Left lung (tissue), 10 donors: ENCODE results near the gene C14orf39. TPM values are rescaled to one million over a fixed set of nuclear protein-coding genes. Genes with fewer than 3 reads are reported as not detected.

Source experiments
- ATAC-seq: fragments of 200-7000 bp; cut with Tn5 transposase; one replicate; pipeline ENCODE4 v1.9.1; 2020; ENCODE audit warnings: moderate library complexity
- DNase-seq, 4 donors: peaks; one replicate each; pipeline ENCODE4 v3.0.0-alpha.2; 2013 to 2020
- H3K27ac ChIP-seq, 2 donors: fragments of 200-600 bp; sonication (generic) in 1 of 2; one replicate each; pipeline versions ENCODE4 v1.5.0 to v1.8.0; 2020 to 2021
- H3K27me3 ChIP-seq, 2 donors: fragments of 200-600 bp; sonication (generic) in 1 of 2; one replicate each; pipeline versions ENCODE4 v1.5.0 to v1.8.0; 2020 to 2021
- H3K36me3 ChIP-seq, 2 donors: fragments of 200-600 bp; sonication (generic) in 1 of 2; one replicate each; pipeline versions ENCODE4 v1.5.0 to v1.8.0; 2020 to 2021
- H3K4me1 ChIP-seq, 2 donors: fragments of 200-600 bp; one replicate each; pipeline ENCODE4 v1.8.0; 2021
- H3K4me3 ChIP-seq, 2 donors: fragments of 200-600 bp; sonication (generic) in 1 of 2; one replicate each; pipeline versions ENCODE4 v1.5.0 to v1.8.0; 2020 to 2021; ENCODE audit warnings: mild to moderate bottlenecking in 1 of 2
- H3K9me3 ChIP-seq, 2 donors: fragments of 200-600 bp; sonication (generic) in 1 of 2; one replicate each; pipeline versions ENCODE4 v1.5.0 to v1.8.0; 2020 to 2021
- CTCF ChIP-seq, 2 donors: fragments of 200-600 bp; sonication (generic) in 1 of 2; IDR thresholded peaks; one replicate each; pipeline versions ENCODE4 v1.5.0 to v1.8.0; 2021; ENCODE audit warnings: antibody characterized with exemption in 2 of 2
- intact Hi-C, 2 donors: fragments of 100-400 bp; cut with DNase I; formaldehyde crosslinking; loops; one replicate each; pipeline versions ENCODE4 v1.11.2 to v1.14.2; 2022
- polyA plus RNA-seq, 6 donors: library from polyadenylated mRNA; unstranded; fragments of 120-200 nt; gene quantifications; one replicate each; pipeline ENCODE4 v1.2.1, GENCODE V29; 2013; ENCODE audit not compliant: insufficient read length in 6 of 6
- total RNA-seq, 2 donors: library from RNA; stranded (reverse); fragmentation: NEBNext Ultra II Directional; extraction: Animal tissue kit (Norgen Biotek cat#: 25700); gene quantifications; one replicate each; pipeline ENCODE4 v1.2.1, GENCODE V29; 2021
- donor health status: DM: no; HTN: yes; CAD: no.
- donor health status: DM: no; HTN: no; CAD: no.

C14orf39 gene
- total and polyA plus RNA-seq, 8 donors: 1.4 to 2.3 (median 2.1) TPM; not detected in 2

GRCh38 chr14:60506985-60507829 lies 21.3 kb upstream of the C14orf39 start:
- H3K4me3 ChIP-seq: no peak overlapping the region
- no peak for DNase-seq
- intact Hi-C loops: no loop called here
- ATAC-seq: no peak
- H3K27me3 ChIP-seq: peaks cover 86 to 100% of the 10 kb centered on the region in 2 donors
- H3K36me3 ChIP-seq: no peaks in the 10 kb centered on the region
- H3K9me3 ChIP-seq: no peaks in the 10 kb centered on the region
- no peak overlapping the region for H3K27ac ChIP-seq
- H3K4me1 ChIP-seq: peaks cover 4 to 10% of the 10 kb centered on the region in 2 donors
- TF ChIP-seq CTCF (IDR thresholded peaks at IDR 0.05): no peak

GRCh38 chr14:60506462-60506984 lies 20.7 kb upstream of the C14orf39 start:
- Histone ChIP-seq H3K27me3 (peaks cover 79 to 100% of the 10 kb centered on the region in 2 donors), H3K36me3 (no peaks in the 10 kb centered on the region), H3K4me3 (no peak overlapping the region), H3K27ac (no peak overlapping the region), H3K9me3 (no peaks in the 10 kb centered on the region), H3K4me1 (peaks cover 4 to 10% of the 10 kb centered on the region in 2 donors)
- no peak for TF ChIP-seq CTCF (IDR thresholded peaks at IDR 0.05)
- DNase-seq (no peak), ATAC-seq (no peak)
- intact Hi-C loops: no loop called here

GRCh38 chr14:60506010-60506409 lies 20.1 kb upstream of the C14orf39 start:
- ATAC-seq (no peak), DNase-seq (no peak)
- Histone ChIP-seq H3K36me3 (no peaks in the 10 kb centered on the region), H3K27ac (no peak overlapping the region), H3K9me3 (no peaks in the 10 kb centered on the region), H3K4me1 (peaks cover 4 to 5% of the 10 kb centered on the region in 2 donors), H3K4me3 (no peak overlapping the region), H3K27me3 (peaks cover 74 to 100% of the 10 kb centered on the region in 2 donors)
- intact Hi-C loops: no loop called here
- no peak for TF ChIP-seq CTCF (IDR thresholded peaks at IDR 0.05)

- intact Hi-C loops: no loop called here
- Histone ChIP-seq H3K27me3 (peaks cover 68 to 100% of the 10 kb centered on the region in 2 donors), H3K4me3 (no peak overlapping the region), H3K36me3 (no peaks in the 10 kb centered on the region), H3K9me3 (no peaks in the 10 kb centered on the region), H3K4me1 (peaks cover 0 to 4% of the 10 kb centered on the region in 2 donors), H3K27ac (no peak overlapping the region)
- no peak for TF ChIP-seq CTCF (IDR thresholded peaks at IDR 0.05)
- ATAC-seq: no peak
- no peak for DNase-seq
Measured at GRCh38 chr14:60505448-60505847, 19.6 kb upstream of the C14orf39 start.

GRCh38 chr14:60502541-60502940 lies 16.7 kb upstream of the C14orf39 start:
- no peak overlapping the region for H3K27ac ChIP-seq
- intact Hi-C loops: no loop called here
- no peak for TF ChIP-seq CTCF (IDR thresholded peaks at IDR 0.05)
- H3K9me3 ChIP-seq: no peaks in the 10 kb centered on the region
- H3K27me3 ChIP-seq: peaks cover 39 to 86% of the 10 kb centered on the region in 2 donors
- H3K36me3 ChIP-seq: no peaks in the 10 kb centered on the region
- ATAC-seq (no peak), DNase-seq (no peak)
- no peak overlapping the region for H3K4me3 ChIP-seq
- H3K4me1 ChIP-seq: no peaks in the 10 kb centered on the region
